ENCODE results near the gene C21orf91. TPM values are rescaled to one million over a fixed set of nuclear protein-coding genes. Genes with fewer than 3 reads are reported as not detected.
A peak's percentile ranks its signal among the peaks of the same experiment; 100 is the strongest.

C21orf91 gene
- total RNA-seq (2014; rRNA removed; shearing (Covaris generic)): 18.6 and 20.0 TPM in 2 replicates
- polyA plus RNA-seq (2016; fragmentation: Nextera tagmentation; extraction: Ambion mirVana): 7.3 and 10.9 TPM in 2 replicates
- long read RNA-seq, full-length matches to known transcripts: 2 of 7 reads
- long read RNA-seq, partial matches to known transcripts: 3 of 7 reads
- long read RNA-seq, other reads (novel, unspliced or antisense): 2 of 7 reads

- peak within 1 kb of the TSS; percentile 86 for H3K4me2 ChIP-seq
- H3K79me2 ChIP-seq (replicated peaks; ENCODE audit: insufficient read depth): peaks cover 36% of the 10 kb centered on the region
- Mint-ChIP-seq H3K9me3 (no peaks in the 10 kb centered on the region), H3K36me3 (ENCODE audit: low read depth) (peaks cover 21% of the 10 kb centered on the region), H3K4me3 (peak within 1 kb of the TSS; percentile 93), H3K27me3 (ENCODE audit: insufficient read depth, low read depth, poor library complexity) (peaks cover 4% of the 10 kb centered on the region), H3K4me1 (peaks cover 28% of the 10 kb centered on the region), H3K27ac (peak within 1 kb of the TSS; percentile 99)
- H3K27me3 ChIP-seq (ENCODE audit: insufficient read depth): no peaks in the 10 kb centered on the region
- H4K20me1 ChIP-seq (replicated peaks; ENCODE audit: insufficient read depth): no peaks in the 10 kb centered on the region; the same call in 1 of the 2 replicates
- no peaks in the 10 kb centered on the region for H3F3A ChIP-seq (replicated peaks; ENCODE audit: low read depth)
- H3K4me3 ChIP-seq: peak within 1 kb of the TSS; percentile 55
- H2AFZ ChIP-seq: peak within 1 kb of the TSS; percentile 66; the same call in 1 of the 2 replicates
- H3K36me3 ChIP-seq (ENCODE audit: insufficient read depth): 0 out of 2 replicates have a peak, but pooled peaks cover 4% of the 10 kb centered on the region
- TF ChIP-seq ZNF331 (CRISPR knock-in tag; IDR thresholded peaks at IDR 0.05; ENCODE audit: low read depth): no peak
- peak; percentile 43; the same call in 1 of the 2 replicates for TF ChIP-seq ETS1 (IDR thresholded peaks at IDR 0.05)
- ATAC-seq: peak; percentile 93
- no peaks in the 10 kb centered on the region for H3K9me2 ChIP-seq (ENCODE audit: insufficient read depth)
- peak; percentile 82 for DNase-seq (ENCODE audit: low spot score)
- H3K27ac ChIP-seq (ENCODE audit: low read depth): peak within 1 kb of the TSS; percentile 93
- peaks cover 17% of the 10 kb centered on the region for H3K4me1 ChIP-seq (ENCODE audit: insufficient read depth)
Observed at GRCh38 chr21:17819114-17819876, at the start of gene C21orf91. TSS of gene C21orf91 (minus strand) at chr21:17819356. CDS start at chr21:17818318, 1,038 bp downstream.

- Histone ChIP-seq H3K9me2 (ENCODE audit: insufficient read depth) (peaks cover 12% of the 10 kb centered on the region; the same call in 1 of the 2 replicates), H3K27ac (ENCODE audit: low read depth) (no peak overlapping the region), H3K79me2 (replicated peaks; ENCODE audit: insufficient read depth) (no peaks in the 10 kb centered on the region), H3K36me3 (ENCODE audit: insufficient read depth) (no peaks in the 10 kb centered on the region), H3K4me2 (no peak overlapping the region), H3K4me3 (no peak overlapping the region), H2AFZ (no peak overlapping the region), H3K27me3 (ENCODE audit: insufficient read depth) (no peaks in the 10 kb centered on the region), H3K4me1 (ENCODE audit: insufficient read depth) (no peaks in the 10 kb centered on the region), H3F3A (replicated peaks; ENCODE audit: low read depth) (no peaks in the 10 kb centered on the region), H4K20me1 (replicated peaks; ENCODE audit: insufficient read depth) (no peaks in the 10 kb centered on the region)
- Mint-ChIP-seq H3K4me1 (no peaks in the 10 kb centered on the region), H3K27me3 (ENCODE audit: insufficient read depth, low read depth, poor library complexity) (peaks cover 3% of the 10 kb centered on the region), H3K4me3 (no peak overlapping the region), H3K27ac (no peak overlapping the region), H3K36me3 (ENCODE audit: low read depth) (peaks cover 2% of the 10 kb centered on the region; the same call in 1 of the 3 replicates), H3K9me3 (peaks cover 2% of the 10 kb centered on the region; the same call in 1 of the 3 replicates)
- DNase-seq (ENCODE audit: low spot score) (no peak), ATAC-seq (no peak)
- TF ChIP-seq NANOG (IDR thresholded peaks at IDR 0.05; ENCODE audit: borderline replicate concordance): no peak
- TF ChIP-seq JUNB (IDR thresholded peaks at IDR 0.05; ENCODE audit: unreplicated experiment): no peak
- TF ChIP-seq ZNF114 (CRISPR knock-in tag; IDR thresholded peaks at IDR 0.05): no peak
- TF ChIP-seq POLR2AphosphoS5 (IDR thresholded peaks at IDR 0.05; ENCODE audit: low read depth): no peak
- TF ChIP-seq STAT1 (IDR thresholded peaks at IDR 0.05; ENCODE audit: unreplicated experiment): no peak
- TF ChIP-seq EZH2phosphoT487 (IDR thresholded peaks at IDR 0.05; ENCODE audit: unreplicated experiment): no peak
- TF ChIP-seq CTCF (conservative IDR thresholded peaks at IDR 0.05; ENCODE audit: low read depth in 2 of 2): no peak
- TF ChIP-seq REST (IDR thresholded peaks at IDR 0.05; ENCODE audit: unreplicated experiment): no peak
- no peak for TF ChIP-seq EZH2 (IDR thresholded peaks at IDR 0.05; ENCODE audit: low read depth, unreplicated experiment)
Observed at GRCh38 chr21:17866590-17866989, 47.4 kb upstream of the C21orf91 start.

All from GM23338 (cell line).